GM11168 (cell line): ENCODE data around the gene HDAC5.
"Not testable (repeated sequence)": the region's sequence is repeated elsewhere in the genome, so short reads cannot be mapped to it uniquely, and the experiment has no call there.

Source experiments
- in situ Hi-C: fragments of 300-500 bp; cut with MboI; formaldehyde crosslinking; loops from one replicate; pipeline ENCODE4 v1.12.0; 2022; ENCODE audit warnings: low sequenced_read_pairs; ENCODE audit not compliant: unreplicated experiment

HDAC5 gene

DNA sequence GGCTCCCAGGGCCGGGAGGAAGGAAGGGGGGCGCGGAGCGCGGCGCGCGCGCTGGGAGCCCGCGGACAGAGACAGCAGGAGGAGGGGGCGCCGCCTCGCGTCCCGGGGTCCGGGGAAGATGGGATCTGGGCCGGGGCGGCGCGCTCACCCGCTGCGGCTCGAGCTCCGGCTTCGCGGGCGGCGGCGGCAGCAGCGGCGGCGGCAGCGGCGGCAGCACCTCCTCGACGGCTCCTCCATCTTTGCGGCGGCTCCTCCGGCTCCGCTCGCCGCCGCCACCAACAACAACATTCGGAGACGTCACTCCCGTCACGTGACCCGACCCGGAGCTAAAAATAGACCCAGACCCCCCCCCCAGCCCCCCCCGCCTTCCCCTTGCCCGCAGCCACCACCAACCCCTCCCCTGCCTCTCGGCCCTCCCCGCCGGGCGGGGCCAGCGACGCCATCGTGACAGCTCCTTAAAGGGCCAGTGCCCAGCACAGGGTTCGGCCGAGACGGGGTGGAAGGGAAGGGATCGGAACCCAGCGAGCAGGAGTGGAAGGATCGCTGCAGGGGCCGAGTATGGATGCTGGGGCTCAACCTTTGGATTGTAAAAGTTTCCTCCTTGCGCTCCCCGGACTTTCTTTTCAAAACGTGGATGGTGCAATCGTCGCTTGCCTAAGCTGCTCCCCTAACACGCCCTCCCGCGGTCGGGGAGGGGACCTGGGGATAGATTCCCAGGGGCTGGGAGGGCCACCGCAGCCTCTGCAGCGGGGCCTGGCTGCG is at the start of gene HDAC5:
Gene HDAC5 (minus strand): TSS at position 286 of the 762 bp plus-strand sequence. CDS start 6,126 bp downstream, outside the sequence.
- in situ Hi-C loops: no loop called here

DNA sequence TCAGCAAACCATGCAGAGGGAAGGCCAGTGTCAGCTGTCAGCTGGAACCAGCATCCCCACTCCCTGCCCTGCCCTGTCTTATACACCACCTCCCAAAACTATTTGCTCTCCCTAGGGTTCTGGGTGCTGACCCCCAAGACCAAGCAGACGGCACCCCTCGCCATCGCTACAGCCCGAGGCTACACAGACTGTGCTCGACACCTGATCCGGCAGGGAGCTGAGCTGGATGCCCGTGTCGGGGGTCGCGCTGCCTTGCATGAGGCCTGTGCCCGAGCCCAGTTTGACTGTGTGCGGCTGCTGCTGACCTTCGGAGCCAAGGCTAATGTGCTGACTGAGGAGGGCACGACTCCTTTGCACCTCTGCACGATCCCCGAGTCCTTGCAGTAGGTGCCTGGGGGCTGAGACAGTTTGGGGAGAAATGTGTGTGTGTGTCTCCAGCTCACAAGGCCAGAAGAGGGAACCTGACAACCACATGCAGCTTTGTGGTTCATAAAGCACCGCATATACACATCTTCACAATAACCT is 48.6 kb upstream of the HDAC5 start:
- in situ Hi-C loops: no loop called here

DNA sequence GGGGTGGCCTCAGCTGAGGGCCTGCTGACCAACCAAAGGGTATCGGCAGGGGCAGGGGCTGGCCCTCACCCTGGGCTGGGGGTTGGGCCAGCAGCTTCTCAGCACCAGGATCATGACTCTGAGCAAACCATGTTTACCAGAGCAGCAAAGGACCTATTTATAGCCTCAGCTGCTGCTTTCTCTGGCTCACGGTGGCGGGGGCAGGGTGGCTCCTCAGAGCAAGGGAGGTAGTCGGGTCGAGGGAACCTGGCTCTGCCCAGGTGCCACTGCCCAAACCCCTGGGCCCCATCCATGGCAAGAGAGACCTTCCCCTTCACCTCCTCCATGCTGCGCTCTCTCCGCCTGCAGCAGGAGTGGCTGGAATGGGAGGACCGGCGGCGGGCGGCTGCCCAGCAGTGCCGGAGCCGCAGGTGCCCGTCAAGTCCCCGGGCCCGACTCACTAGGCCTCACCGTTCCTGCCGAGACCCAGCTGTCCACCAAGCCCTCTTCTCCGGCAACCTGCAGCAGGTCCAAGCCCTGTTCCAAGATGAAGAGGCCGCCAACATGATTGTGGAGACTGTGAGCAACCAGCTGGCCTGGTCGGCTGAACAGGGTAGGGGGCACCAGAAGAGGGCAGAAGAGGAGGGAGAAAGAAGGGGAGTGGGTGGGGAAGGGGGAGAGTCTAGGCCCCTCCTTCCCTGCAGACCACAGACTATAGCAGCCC is 47.2 kb upstream of the HDAC5 start, which contains the start of gene ASB16:
Gene ASB16 (plus strand): TSS at position 206 of the 703 bp plus-strand sequence. CDS start 86 bp downstream, at position 292.
- in situ Hi-C loops: no loop called here

DNA sequence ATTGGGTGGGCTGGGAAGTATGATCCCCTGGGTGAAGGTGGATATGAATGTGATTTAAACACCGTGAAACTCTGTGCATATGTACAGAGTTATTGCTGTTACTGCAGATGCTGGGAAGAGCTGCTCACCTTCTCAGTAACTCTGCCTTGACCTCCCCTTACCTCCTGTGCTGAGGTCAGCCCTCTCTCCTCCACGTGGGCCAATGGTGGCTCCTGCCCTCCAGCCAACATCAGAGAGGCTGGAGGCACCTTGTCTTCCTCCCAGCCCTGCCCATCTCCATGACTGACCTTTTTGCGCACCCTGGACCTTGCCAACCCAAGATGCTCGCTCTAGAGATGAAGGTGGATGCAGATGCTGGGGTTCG is 46.7 kb upstream of the HDAC5 start:
- in situ Hi-C loops: no loop called here

GRCh38 chr17:44167181-44167861 is 43.9 kb upstream of the HDAC5 start:
- in situ Hi-C loops: no loop called here

DNA sequence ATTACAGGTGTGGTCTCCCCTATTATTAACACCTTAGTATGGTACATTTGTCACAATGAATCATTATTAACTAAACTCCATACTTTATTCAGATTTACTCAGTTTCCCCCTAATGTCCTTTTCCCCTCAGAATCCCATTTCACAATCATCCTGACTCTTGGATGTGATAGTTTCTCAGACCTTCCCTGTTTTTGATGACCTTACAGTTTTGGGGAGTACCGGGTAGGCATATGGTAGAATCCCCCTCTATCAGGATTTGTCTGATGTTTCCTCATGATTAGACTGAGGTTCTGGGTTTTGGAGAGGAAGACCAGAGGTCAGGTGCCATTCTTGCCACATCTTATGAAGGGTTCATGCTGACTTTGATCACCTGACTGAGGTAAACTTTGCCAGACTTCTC is 41.0 kb upstream of the HDAC5 start:
- in situ Hi-C loops: no loop called here

GRCh38 chr17:44159519-44160210 is 36.2 kb upstream of the HDAC5 start:
- in situ Hi-C loops: no loop called here

DNA sequence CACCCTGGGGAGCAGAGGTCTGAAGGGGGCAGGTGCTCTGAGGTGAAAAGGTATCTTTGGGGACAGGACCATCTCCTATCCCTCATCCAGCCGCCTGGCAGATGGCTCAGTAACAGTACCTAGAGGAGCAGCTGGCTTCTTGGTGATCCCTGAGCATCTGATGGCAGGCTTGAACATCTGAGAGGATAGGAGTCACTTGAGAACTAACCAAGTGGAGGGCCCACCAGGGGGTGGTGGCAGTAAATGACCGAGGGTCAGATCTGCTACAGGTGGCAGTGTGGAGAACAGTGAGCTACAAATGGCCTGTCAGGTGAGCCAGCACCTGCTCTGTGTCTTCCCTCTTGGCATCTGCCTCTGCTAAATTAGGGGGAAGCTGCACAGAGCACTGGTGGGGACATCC is 32.0 kb upstream of the HDAC5 start:
- in situ Hi-C loops: no loop called here

DNA sequence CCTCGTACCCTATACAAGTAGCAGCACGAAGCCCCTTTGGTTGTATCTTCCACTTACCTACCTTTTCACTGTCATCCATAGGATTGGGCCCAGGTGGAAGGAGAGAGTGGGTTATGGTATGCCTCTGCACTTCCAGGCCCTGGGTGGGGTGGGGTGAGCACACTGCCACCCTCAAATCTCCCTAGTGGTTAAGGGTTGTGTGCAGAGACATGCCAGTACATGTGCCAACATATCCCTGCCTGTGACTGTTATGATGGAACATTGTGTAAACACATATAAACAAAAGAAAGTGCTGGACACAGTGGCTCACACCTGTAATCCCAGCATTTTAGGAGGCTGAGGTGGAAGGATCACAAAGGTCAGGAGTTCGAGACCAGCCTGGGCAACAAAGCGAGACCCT is 29.4 kb upstream of the HDAC5 start:
- in situ Hi-C loops: no loop called here

- in situ Hi-C loops: no loop called here
Observed at GRCh38 chr17:44149750-44150329, 26.4 kb upstream of the HDAC5 start.

GRCh38 chr17:44149066-44149465 is 25.6 kb upstream of the HDAC5 start:
- in situ Hi-C loops: not testable (repeated sequence)

GRCh38 chr17:44147812-44148211 is 24.4 kb upstream of the HDAC5 start:
- in situ Hi-C loops: no loop called here

GRCh38 chr17:44146375-44147346 is 23.2 kb upstream of the HDAC5 start:
- in situ Hi-C loops: no loop called here

DNA sequence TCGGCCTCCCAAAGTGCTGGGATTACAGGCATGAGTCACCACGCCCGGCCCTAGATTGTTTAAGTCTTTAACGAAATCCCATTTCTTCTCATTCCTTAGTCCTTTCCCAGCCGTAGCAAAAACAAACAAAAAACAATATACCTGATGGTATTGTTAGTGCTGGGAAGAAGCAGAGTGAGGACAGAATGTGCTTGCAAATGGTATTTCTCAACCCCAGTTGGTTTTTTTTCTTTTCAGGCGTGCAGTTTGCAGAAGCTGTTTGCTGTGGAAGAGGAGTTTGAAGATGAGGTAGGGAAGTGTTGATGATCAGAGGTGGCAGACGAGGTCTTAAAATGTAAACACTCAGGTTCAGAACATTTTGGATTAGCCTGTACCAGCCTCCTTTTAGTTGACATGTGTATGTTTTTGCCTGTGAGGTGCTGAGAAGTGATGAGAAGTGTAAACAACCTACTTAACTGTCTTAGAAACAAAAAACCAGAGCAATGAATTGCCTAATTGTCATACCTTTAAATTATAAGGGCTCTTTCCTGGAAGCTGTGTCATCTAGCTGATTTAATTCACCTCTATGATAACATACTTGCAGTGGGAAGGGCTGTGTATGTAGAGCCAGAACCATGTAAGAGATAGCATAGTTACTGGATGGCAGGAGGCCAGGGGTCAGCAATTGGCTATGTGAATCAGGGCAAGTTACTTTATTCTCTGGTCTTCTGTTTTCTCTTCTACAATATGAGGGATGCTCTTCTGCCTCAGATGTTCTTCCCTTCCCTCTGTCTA is 21.7 kb upstream of the HDAC5 start:
- in situ Hi-C loops: no loop called here

GRCh38 chr17:44143921-44144320 is 20.5 kb upstream of the HDAC5 start:
- in situ Hi-C loops: not testable (repeated sequence)

DNA sequence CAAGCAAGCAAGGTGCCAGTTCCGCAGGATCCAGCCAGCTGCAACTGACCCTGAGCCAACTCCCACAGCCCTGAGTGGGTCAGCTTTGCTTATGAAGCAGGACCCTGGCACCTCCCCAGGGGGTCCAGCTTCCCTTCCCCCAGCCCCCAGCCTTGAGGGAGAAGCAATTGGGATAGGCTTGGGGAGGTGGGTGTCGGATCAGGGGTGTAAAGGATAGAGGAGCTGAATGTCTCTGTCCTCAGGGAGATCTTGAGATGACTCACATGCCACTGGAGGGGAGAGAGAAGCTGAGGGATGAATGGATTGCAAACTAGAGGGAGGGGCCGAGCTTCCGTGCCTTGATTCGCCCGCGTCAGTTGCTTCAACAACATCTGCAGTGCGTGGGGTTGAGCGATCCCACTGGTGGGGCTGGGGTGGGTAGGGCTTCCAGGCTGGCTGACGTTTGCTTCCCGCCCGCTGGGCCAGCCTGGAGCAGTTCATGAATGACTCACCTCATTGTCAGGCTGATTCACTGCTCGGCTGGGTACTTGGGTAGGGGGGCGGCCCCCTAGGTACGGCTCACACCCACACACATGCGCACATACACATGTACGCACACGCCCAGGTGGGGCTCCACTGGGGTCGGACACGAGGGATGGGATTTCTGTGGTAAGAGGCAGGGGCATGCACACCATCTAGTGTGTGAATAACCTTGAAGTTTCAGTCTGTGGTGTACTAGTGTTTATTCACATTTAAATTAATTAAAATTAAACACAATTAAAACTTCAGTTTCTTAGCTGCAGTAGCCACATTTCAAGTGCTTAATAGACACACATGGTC is 14.7 kb upstream of the HDAC5 start:
- in situ Hi-C loops: no loop called here
